Measurements from ENCODE around the gene MARCO. TPM values are rescaled to one million over a fixed set of nuclear protein-coding genes. Genes with fewer than 3 reads are reported as not detected.

Gene MARCO
- total and polyA plus RNA-seq, 2 donors (not counting 1 experiment from before 2014, with no cell fraction given), result 0.04 TPM; not detected in 1

DNA sequence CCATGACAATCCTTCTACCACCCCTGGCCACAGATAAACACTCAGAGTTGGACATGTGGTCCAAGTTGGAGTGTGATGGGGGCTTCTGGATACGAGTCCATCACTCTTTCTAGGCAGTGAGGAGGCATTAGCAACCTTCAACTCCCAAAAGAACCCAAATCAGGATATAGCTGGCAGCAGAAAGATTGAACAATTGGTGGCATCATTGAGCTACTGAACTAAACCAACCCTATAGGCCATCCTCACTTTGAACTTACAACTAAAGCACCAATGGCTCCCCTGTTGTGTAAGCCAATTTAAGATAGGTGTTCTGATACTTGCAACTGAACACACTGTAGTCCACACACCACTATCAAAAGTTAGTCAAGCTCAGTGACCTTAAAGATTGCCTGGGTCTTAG is 24.0 kb upstream of the MARCO start:
- no peak overlapping the region for H3K27ac Mint-ChIP-seq
- Histone ChIP-seq H4K20me1 (ENCODE audit: control insufficient read depth, insufficient read depth, low read length, poor library complexity, severe bottlenecking) (no peaks in the 10 kb centered on the region), H3K36me3 (replicated peaks in 1 of 2; ENCODE audit: control extremely low read depth in 1 of 2, control insufficient read depth in 1 of 2, extremely low read depth in 1 of 2, insufficient read depth in 2 of 2, low read length in 1 of 2) (no peaks in the 10 kb centered on the region), H3K9me3 (ENCODE audit: control extremely low read depth in 1 of 3, control insufficient read depth in 2 of 3, insufficient read depth in 1 of 3, low read length in 2 of 3) (no peaks in the 10 kb centered on the region), H3K4me1 (ENCODE audit: control insufficient read depth in 2 of 2, insufficient read depth in 2 of 2, low read length in 2 of 2) (no peaks in the 10 kb centered on the region), H3K27ac (ENCODE audit: low read length in 2 of 2) (no peak overlapping the region), H3K27me3 (replicated peaks in 1 of 4; ENCODE audit: control extremely low read depth in 1 of 4, control insufficient read depth in 3 of 4, insufficient read depth in 4 of 4, low read length in 3 of 4) (peaks cover 0 to 4% (median 0%) of the 10 kb centered on the region in 4 experiments), H2AFZ (ENCODE audit: insufficient read depth, low read depth, low read length, poor library complexity, severe bottlenecking) (no peak overlapping the region), H3K4me2 (replicated peaks; ENCODE audit: low read depth, low read length, poor library complexity, severe bottlenecking) (no peak overlapping the region), H3K79me2 (ENCODE audit: control insufficient read depth, insufficient read depth, low read length) (no peaks in the 10 kb centered on the region), H3K9ac (ENCODE audit: low read length) (no peak overlapping the region), H3K4me3 (ENCODE audit: control extremely low read depth in 1 of 5, extremely low read depth in 1 of 5, insufficient read depth in 1 of 5, low read depth in 2 of 5, low read length in 4 of 5) (no peak overlapping the region)
- ChIA-PET POLR2A (no interaction called here), CTCF (no interaction called here)
- no peak overlapping the region for H3K4me3 Mint-ChIP-seq
- TF ChIP-seq EZH2 (IDR thresholded peaks at IDR 0.05; ENCODE audit: borderline replicate concordance, insufficient read depth, low read depth, low read length, poor library complexity, severe bottlenecking), result no peak
- TF ChIP-seq, protein P1, sequence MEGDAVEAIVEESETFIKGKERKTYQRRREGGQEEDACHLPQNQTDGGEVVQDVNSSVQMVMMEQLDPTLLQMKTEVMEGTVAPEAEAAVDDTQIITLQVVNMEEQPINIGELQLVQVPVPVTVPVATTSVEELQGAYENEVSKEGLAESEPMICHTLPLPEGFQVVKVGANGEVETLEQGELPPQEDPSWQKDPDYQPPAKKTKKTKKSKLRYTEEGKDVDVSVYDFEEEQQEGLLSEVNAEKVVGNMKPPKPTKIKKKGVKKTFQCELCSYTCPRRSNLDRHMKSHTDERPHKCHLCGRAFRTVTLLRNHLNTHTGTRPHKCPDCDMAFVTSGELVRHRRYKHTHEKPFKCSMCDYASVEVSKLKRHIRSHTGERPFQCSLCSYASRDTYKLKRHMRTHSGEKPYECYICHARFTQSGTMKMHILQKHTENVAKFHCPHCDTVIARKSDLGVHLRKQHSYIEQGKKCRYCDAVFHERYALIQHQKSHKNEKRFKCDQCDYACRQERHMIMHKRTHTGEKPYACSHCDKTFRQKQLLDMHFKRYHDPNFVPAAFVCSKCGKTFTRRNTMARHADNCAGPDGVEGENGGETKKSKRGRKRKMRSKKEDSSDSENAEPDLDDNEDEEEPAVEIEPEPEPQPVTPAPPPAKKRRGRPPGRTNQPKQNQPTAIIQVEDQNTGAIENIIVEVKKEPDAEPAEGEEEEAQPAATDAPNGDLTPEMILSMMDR (IDR thresholded peaks at IDR 0.05), result no peak
- intact Hi-C loops (cut with micrococcal nuclease), result no loop called here
- ATAC-seq (ENCODE audit: low read depth) (no peak), DNase-seq (no peak)
- 83% methylated on average over 1 of the region's 1 CpG for WGBS (ENCODE audit: insufficient coverage)
- no peaks in the 10 kb centered on the region for H3K4me1 Mint-ChIP-seq
- no peaks in the 10 kb centered on the region for H3K9me3 Mint-ChIP-seq (ENCODE audit: insufficient read depth)
- H3K27me3 Mint-ChIP-seq, result peaks cover 17% of the 10 kb centered on the region

DNA sequence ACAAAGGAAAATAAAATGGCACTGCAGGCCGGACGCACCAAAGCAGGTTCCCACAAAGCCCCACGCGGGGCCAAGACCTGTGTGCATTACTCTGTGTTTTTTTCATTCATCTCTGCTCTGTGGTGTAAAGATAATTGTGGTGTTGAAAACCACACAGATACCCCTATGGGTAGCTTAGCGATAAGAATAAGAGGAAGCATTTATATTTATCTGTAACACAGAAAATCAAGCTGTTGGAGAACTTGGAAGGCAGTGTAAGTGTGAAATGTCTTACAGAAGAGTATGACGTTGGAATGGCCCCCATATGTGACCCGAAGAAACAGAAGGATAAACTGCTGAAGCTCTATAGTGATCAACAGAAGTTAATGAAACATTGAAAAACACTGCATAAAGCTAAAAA is 20.3 kb upstream of the MARCO start:
- Histone ChIP-seq H3K27ac (ENCODE audit: low read length in 2 of 2) (no peak overlapping the region), H3K27me3 (replicated peaks in 1 of 4; ENCODE audit: control extremely low read depth in 1 of 4, control insufficient read depth in 3 of 4, insufficient read depth in 4 of 4, low read length in 3 of 4) (peaks cover 0 to 4% (median 2%) of the 10 kb centered on the region in 4 experiments), H3K9ac (ENCODE audit: low read length) (no peak overlapping the region), H3K4me1 (ENCODE audit: control insufficient read depth in 2 of 2, insufficient read depth in 2 of 2, low read length in 2 of 2) (no peaks in the 10 kb centered on the region), H3K4me3 (ENCODE audit: control extremely low read depth in 1 of 5, extremely low read depth in 1 of 5, insufficient read depth in 1 of 5, low read depth in 2 of 5, low read length in 4 of 5) (no peak overlapping the region), H3K36me3 (replicated peaks in 1 of 2; ENCODE audit: control extremely low read depth in 1 of 2, control insufficient read depth in 1 of 2, extremely low read depth in 1 of 2, insufficient read depth in 2 of 2, low read length in 1 of 2) (no peaks in the 10 kb centered on the region), H2AFZ (ENCODE audit: insufficient read depth, low read depth, low read length, poor library complexity, severe bottlenecking) (no peak overlapping the region), H3K9me3 (ENCODE audit: control extremely low read depth in 1 of 3, control insufficient read depth in 2 of 3, insufficient read depth in 1 of 3, low read length in 2 of 3) (no peaks in the 10 kb centered on the region), H4K20me1 (ENCODE audit: control insufficient read depth, insufficient read depth, low read length, poor library complexity, severe bottlenecking) (no peaks in the 10 kb centered on the region), H3K79me2 (ENCODE audit: control insufficient read depth, insufficient read depth, low read length) (no peaks in the 10 kb centered on the region), H3K4me2 (replicated peaks; ENCODE audit: low read depth, low read length, poor library complexity, severe bottlenecking) (no peak overlapping the region)
- POLR2A ChIA-PET, result no interaction called here
- TF ChIP-seq, protein P1 (IDR thresholded peaks at IDR 0.05), result no peak
- TF ChIP-seq EZH2 (IDR thresholded peaks at IDR 0.05; ENCODE audit: borderline replicate concordance, insufficient read depth, low read depth, low read length, poor library complexity, severe bottlenecking), result no peak
- DNase-seq, result no peak
- no peak for ATAC-seq (ENCODE audit: low read depth)
- no peaks in the 10 kb centered on the region for H3K9me3 Mint-ChIP-seq (ENCODE audit: insufficient read depth)
- intact Hi-C loops (cut with micrococcal nuclease), result no loop called here
- H3K4me1 Mint-ChIP-seq, result no peaks in the 10 kb centered on the region
- no peak overlapping the region for H3K4me3 Mint-ChIP-seq
- peaks cover 25% of the 10 kb centered on the region for H3K27me3 Mint-ChIP-seq
- no peak overlapping the region for H3K27ac Mint-ChIP-seq
- 0% methylated on average over 1 of the region's 7 CpGs for WGBS (ENCODE audit: insufficient coverage)
- CTCF ChIA-PET, result no interaction called here

Measured in B cell (primary cell).